Activated naive CD8-positive, alpha-beta T cell treated with anti-CD3 and anti-CD28 coated beads, Interleukin-2, amount 10 ng/mL, durations not matched to agents 7 days and 5 days (primary cell): ENCODE data around the gene ADAM22. TPM values are rescaled to one million over a fixed set of nuclear protein-coding genes. Genes with fewer than 3 reads are reported as not detected.

Source experiments
- ATAC-seq: fragments of 150-1000 bp; cut with Tn5 transposase; one replicate; pipeline ENCODE4 v1.10.0; 2021; ENCODE audit warnings: low read depth, moderate library complexity
- POLR2A ChIA-PET: fragments of 350-600 bp; sonication (Branson Sonifier 250); formaldehyde crosslinking; loops from one replicate; lab custom pipeline; 2021; ENCODE audit warnings: antibody characterized with exemption; lab: Charles Lee
- DNase-seq: peaks from one replicate; pipeline ENCODE4 v3.0.0; 2021
- H3K27ac Mint-ChIP-seq: one replicate; pipeline ENCODE4 v1.8.0; 2022; ENCODE audit warnings: mild to moderate bottlenecking, mixed read lengths
- H3K27me3 Mint-ChIP-seq: one replicate; pipeline ENCODE4 v1.8.0; 2022; ENCODE audit warnings: mild to moderate bottlenecking, moderate library complexity, mixed read lengths
- H3K36me3 Mint-ChIP-seq: one replicate; pipeline ENCODE4 v1.8.0; 2021; ENCODE audit warnings: mild to moderate bottlenecking, mixed read lengths
- H3K4me1 Mint-ChIP-seq: one replicate; pipeline ENCODE4 v1.8.0; 2021; ENCODE audit warnings: mixed read lengths
- H3K4me3 Mint-ChIP-seq: one replicate; pipeline ENCODE4 v1.8.0; 2022; ENCODE audit warnings: mild to moderate bottlenecking, moderate library complexity, mixed read lengths
- H3K9me3 Mint-ChIP-seq: one replicate; pipeline ENCODE4 v1.8.0; 2021; ENCODE audit warnings: mixed read lengths
- total RNA-seq, 2 experiments: library from RNA; stranded (reverse); gene quantifications; one replicate each; pipeline ENCODE4 v1.2.3, GENCODE V29; 2021

The ADAM22 gene
- total RNA-seq, 2 experiments from 2014 or later, result 4.6 TPM

GRCh38 chr7:88020953-88021665 is 87.1 kb downstream of the ADAM22 start:
- ATAC-seq (no peak), DNase-seq (no peak)
- Mint-ChIP-seq H3K36me3 (no peaks in the 10 kb centered on the region), H3K4me3 (no peak overlapping the region), H3K4me1 (no peaks in the 10 kb centered on the region), H3K9me3 (peaks cover 2% of the 10 kb centered on the region), H3K27ac (no peak overlapping the region), H3K27me3 (no peaks in the 10 kb centered on the region)
- POLR2A ChIA-PET, result no interaction called here

- H3K4me1 Mint-ChIP-seq, result no peaks in the 10 kb centered on the region
- no peaks in the 10 kb centered on the region for H3K36me3 Mint-ChIP-seq
- ATAC-seq (no peak), DNase-seq (no peak)
- no peak overlapping the region for H3K27ac Mint-ChIP-seq
- no peak overlapping the region for H3K4me3 Mint-ChIP-seq
- POLR2A ChIA-PET, result no interaction called here
- H3K9me3 Mint-ChIP-seq, result peaks cover 16% of the 10 kb centered on the region
- H3K27me3 Mint-ChIP-seq, result no peaks in the 10 kb centered on the region
These were observed 93.7 kb downstream of the ADAM22 start for GRCh38 chr7:88027724-88028123.

GRCh38 chr7:88034083-88034695 is 100.1 kb downstream of the ADAM22 start:
- ATAC-seq, result no peak
- Mint-ChIP-seq H3K4me3 (no peak overlapping the region), H3K36me3 (peaks cover 2% of the 10 kb centered on the region), H3K27ac (no peak overlapping the region), H3K4me1 (no peaks in the 10 kb centered on the region), H3K9me3 (peaks cover 14% of the 10 kb centered on the region), H3K27me3 (no peaks in the 10 kb centered on the region)
- no peak for DNase-seq
- POLR2A ChIA-PET, result no interaction called here

GRCh38 chr7:88037050-88037449 is 103.0 kb downstream of the ADAM22 start:
- peaks cover 6% of the 10 kb centered on the region for H3K9me3 Mint-ChIP-seq
- ATAC-seq, result no peak

GRCh38 chr7:88040694-88041093 is 106.6 kb downstream of the ADAM22 start:
- peaks cover 10% of the 10 kb centered on the region for H3K4me1 Mint-ChIP-seq

More at GRCh38 chr7:88037050-88037449, 103.0 kb downstream of the ADAM22 start:
- Mint-ChIP-seq H3K36me3 (peaks cover 3% of the 10 kb centered on the region), H3K4me1 (peaks cover 2% of the 10 kb centered on the region), H3K4me3 (no peak overlapping the region), H3K27me3 (no peaks in the 10 kb centered on the region), H3K27ac (no peak overlapping the region)
- DNase-seq, result no peak
- POLR2A ChIA-PET, result no interaction called here

GRCh38 chr7:88041583-88041982 is 107.5 kb downstream of the ADAM22 start:
- H3K9me3 Mint-ChIP-seq, result no peaks in the 10 kb centered on the region

More at GRCh38 chr7:88040694-88041093, 106.6 kb downstream of the ADAM22 start:
- ATAC-seq, result no peak
- Mint-ChIP-seq H3K36me3 (peaks cover 1% of the 10 kb centered on the region), H3K9me3 (no peaks in the 10 kb centered on the region), H3K27me3 (no peaks in the 10 kb centered on the region), H3K27ac (no peak overlapping the region), H3K4me3 (no peak overlapping the region)
- DNase-seq, result no peak
- POLR2A ChIA-PET, result interaction anchor here (0.7 kb wide), 1 partner anchor 21 kb away, joined by 3 read pairs; no protein-coding TSS in a partner anchor

GRCh38 chr7:88042157-88042556 is 108.1 kb downstream of the ADAM22 start:
- ATAC-seq, result peak; percentile 65
- no peak for DNase-seq
- Mint-ChIP-seq H3K9me3 (no peaks in the 10 kb centered on the region), H3K27ac (peak overlapping the region; percentile 17), H3K27me3 (no peaks in the 10 kb centered on the region), H3K4me3 (peak overlapping the region; percentile 53), H3K4me1 (peaks cover 10% of the 10 kb centered on the region), H3K36me3 (peaks cover 1% of the 10 kb centered on the region)
- POLR2A ChIA-PET, result no interaction called here

More at GRCh38 chr7:88041583-88041982, 107.5 kb downstream of the ADAM22 start:
- Mint-ChIP-seq H3K36me3 (peaks cover 1% of the 10 kb centered on the region), H3K4me1 (peaks cover 10% of the 10 kb centered on the region), H3K27me3 (no peaks in the 10 kb centered on the region), H3K4me3 (peak overlapping the region; percentile 53), H3K27ac (no peak overlapping the region)
- ATAC-seq, result no peak
- no peak for DNase-seq
- POLR2A ChIA-PET, result no interaction called here

GRCh38 chr7:88042803-88043202 is 108.8 kb downstream of the ADAM22 start:
- H3K36me3 Mint-ChIP-seq, result peaks cover 1% of the 10 kb centered on the region
- ATAC-seq (no peak), DNase-seq (no peak)
- no peaks in the 10 kb centered on the region for H3K27me3 Mint-ChIP-seq
- peak overlapping the region; percentile 53 for H3K4me3 Mint-ChIP-seq
- peaks cover 10% of the 10 kb centered on the region for H3K4me1 Mint-ChIP-seq
- H3K9me3 Mint-ChIP-seq, result no peaks in the 10 kb centered on the region
- H3K27ac Mint-ChIP-seq, result peak overlapping the region; percentile 28
- POLR2A ChIA-PET, result no interaction called here

- POLR2A ChIA-PET, result no interaction called here
- no peak overlapping the region for H3K4me3 Mint-ChIP-seq
These were observed 110.0 kb downstream of the ADAM22 start for GRCh38 chr7:88044069-88044468.

GRCh38 chr7:88046839-88047573 is 113.0 kb downstream of the ADAM22 start:
- POLR2A ChIA-PET, result no interaction called here
- Mint-ChIP-seq H3K27ac (no peak overlapping the region), H3K27me3 (no peaks in the 10 kb centered on the region), H3K4me1 (peaks cover 9% of the 10 kb centered on the region), H3K9me3 (no peaks in the 10 kb centered on the region), H3K4me3 (no peak overlapping the region), H3K36me3 (peaks cover under 1% of the 10 kb centered on the region)
- DNase-seq (no peak), ATAC-seq (no peak)

More at GRCh38 chr7:88044069-88044468, 110.0 kb downstream of the ADAM22 start:
- no peaks in the 10 kb centered on the region for H3K9me3 Mint-ChIP-seq
- ATAC-seq, result no peak
- H3K27ac Mint-ChIP-seq, result no peak overlapping the region
- H3K4me1 Mint-ChIP-seq, result peaks cover 10% of the 10 kb centered on the region
- peaks cover 1% of the 10 kb centered on the region for H3K36me3 Mint-ChIP-seq
- no peaks in the 10 kb centered on the region for H3K27me3 Mint-ChIP-seq
- DNase-seq, result no peak

GRCh38 chr7:88057655-88058054 is 123.6 kb downstream of the ADAM22 start:
- Mint-ChIP-seq H3K4me1 (peaks cover under 1% of the 10 kb centered on the region), H3K9me3 (peaks cover under 1% of the 10 kb centered on the region), H3K36me3 (no peaks in the 10 kb centered on the region), H3K4me3 (no peak overlapping the region), H3K27me3 (no peaks in the 10 kb centered on the region), H3K27ac (no peak overlapping the region)
- no peak for ATAC-seq
- POLR2A ChIA-PET, result no interaction called here
- no peak for DNase-seq

- Mint-ChIP-seq H3K27me3 (no peaks in the 10 kb centered on the region), H3K27ac (no peak overlapping the region), H3K4me1 (no peaks in the 10 kb centered on the region), H3K4me3 (no peak overlapping the region), H3K36me3 (no peaks in the 10 kb centered on the region), H3K9me3 (no peaks in the 10 kb centered on the region)
- POLR2A ChIA-PET, result interaction anchor here (0.5 kb wide), 1 partner anchor 22 kb away, joined by 3 read pairs; no protein-coding TSS in a partner anchor
- DNase-seq, result no peak
- no peak for ATAC-seq
These were observed 128.2 kb downstream of the ADAM22 start for GRCh38 chr7:88062238-88062637.

GRCh38 chr7:88069093-88069492 is 135.0 kb downstream of the ADAM22 start:
- Mint-ChIP-seq H3K27me3 (no peaks in the 10 kb centered on the region), H3K36me3 (peaks cover 4% of the 10 kb centered on the region), H3K27ac (no peak overlapping the region), H3K4me3 (no peak overlapping the region), H3K9me3 (peaks cover 2% of the 10 kb centered on the region), H3K4me1 (peaks cover 7% of the 10 kb centered on the region)
- POLR2A ChIA-PET, result no interaction called here
- ATAC-seq, result no peak
- DNase-seq, result no peak
